ENCODE results near the gene ONECUT2.

Gene ONECUT2

GRCh38 chr18:57422313-57422872 lies 12.8 kb upstream of the ONECUT2 start:
- H3K36me3 ChIP-seq (ENCODE audit: control insufficient read depth in 2 of 2, insufficient read depth in 2 of 2, low read length in 2 of 2), result no peaks in the 10 kb centered on the region
- H3K9ac ChIP-seq (ENCODE audit: low read depth in 1 of 2, low read length in 2 of 2), result no peak overlapping the region
- peaks cover 0 to 2% of the 10 kb centered on the region in 2 donors for H3K9me3 ChIP-seq (ENCODE audit: control insufficient read depth in 2 of 2, low read length in 2 of 2)
- H3K27me3 ChIP-seq (ENCODE audit: control insufficient read depth in 2 of 2, insufficient read depth in 2 of 2, low read length in 2 of 2), result peaks cover 9 to 17% of the 10 kb centered on the region in 2 donors
- H3K27ac ChIP-seq (ENCODE audit: low read depth in 2 of 2, low read length in 2 of 2), result no peak overlapping the region
- peaks cover 0 to 4% of the 10 kb centered on the region in 2 donors for H3K4me1 ChIP-seq (ENCODE audit: control insufficient read depth in 2 of 2, insufficient read depth in 2 of 2, low read length in 2 of 2)
- no peak overlapping the region for H3K4me3 ChIP-seq (ENCODE audit: low read length in 2 of 2)

GRCh38 chr18:57423821-57424220 lies 11.4 kb upstream of the ONECUT2 start:
- H3K4me1 ChIP-seq (ENCODE audit: control insufficient read depth in 2 of 2, insufficient read depth in 2 of 2, low read length in 2 of 2), result peaks cover 0 to 4% of the 10 kb centered on the region in 2 donors

GRCh38 chr18:57425096-57425495 lies 10.1 kb upstream of the ONECUT2 start:
- no peak overlapping the region for H3K4me3 ChIP-seq (ENCODE audit: low read length in 2 of 2)
- no peaks in the 10 kb centered on the region for H3K36me3 ChIP-seq (ENCODE audit: control insufficient read depth in 2 of 2, insufficient read depth in 2 of 2, low read length in 2 of 2)
- H3K27me3 ChIP-seq (ENCODE audit: control insufficient read depth in 2 of 2, insufficient read depth in 2 of 2, low read length in 2 of 2), result peaks cover 23 to 40% of the 10 kb centered on the region in 2 donors
- H3K9ac ChIP-seq (ENCODE audit: low read depth in 1 of 2, low read length in 2 of 2), result no peak overlapping the region
- peaks cover 0 to 4% of the 10 kb centered on the region in 2 donors for H3K4me1 ChIP-seq (ENCODE audit: control insufficient read depth in 2 of 2, insufficient read depth in 2 of 2, low read length in 2 of 2)
- peaks cover 0 to 2% of the 10 kb centered on the region in 2 donors for H3K9me3 ChIP-seq (ENCODE audit: control insufficient read depth in 2 of 2, low read length in 2 of 2)
- no peak overlapping the region for H3K27ac ChIP-seq (ENCODE audit: low read depth in 2 of 2, low read length in 2 of 2)

More at GRCh38 chr18:57423821-57424220, 11.4 kb upstream of the ONECUT2 start:
- H3K9ac ChIP-seq (ENCODE audit: low read depth in 1 of 2, low read length in 2 of 2), result no peak overlapping the region
- no peak overlapping the region for H3K27ac ChIP-seq (ENCODE audit: low read depth in 2 of 2, low read length in 2 of 2)
- H3K9me3 ChIP-seq (ENCODE audit: control insufficient read depth in 2 of 2, low read length in 2 of 2), result peaks cover 0 to 2% of the 10 kb centered on the region in 2 donors
- peaks cover 16 to 28% of the 10 kb centered on the region in 2 donors for H3K27me3 ChIP-seq (ENCODE audit: control insufficient read depth in 2 of 2, insufficient read depth in 2 of 2, low read length in 2 of 2)
- no peaks in the 10 kb centered on the region for H3K36me3 ChIP-seq (ENCODE audit: control insufficient read depth in 2 of 2, insufficient read depth in 2 of 2, low read length in 2 of 2)
- no peak overlapping the region for H3K4me3 ChIP-seq (ENCODE audit: low read length in 2 of 2)

GRCh38 chr18:57426187-57426586 lies 9.0 kb upstream of the ONECUT2 start:
- H3K27me3 ChIP-seq (ENCODE audit: control insufficient read depth in 2 of 2, insufficient read depth in 2 of 2, low read length in 2 of 2), result peaks cover 33 to 51% of the 10 kb centered on the region in 2 donors
- H3K36me3 ChIP-seq (ENCODE audit: control insufficient read depth in 2 of 2, insufficient read depth in 2 of 2, low read length in 2 of 2), result no peaks in the 10 kb centered on the region
- H3K4me1 ChIP-seq (ENCODE audit: control insufficient read depth in 2 of 2, insufficient read depth in 2 of 2, low read length in 2 of 2), result peaks cover 0 to 4% of the 10 kb centered on the region in 2 donors

GRCh38 chr18:57427429-57428201 lies 7.6 kb upstream of the ONECUT2 start:
- H3K27ac ChIP-seq (ENCODE audit: low read depth in 2 of 2, low read length in 2 of 2), result no peak overlapping the region
- H3K27me3 ChIP-seq (ENCODE audit: control insufficient read depth in 2 of 2, insufficient read depth in 2 of 2, low read length in 2 of 2), result peaks cover 45 to 63% of the 10 kb centered on the region in 2 donors
- peaks cover 0 to 2% of the 10 kb centered on the region in 2 donors for H3K9me3 ChIP-seq (ENCODE audit: control insufficient read depth in 2 of 2, low read length in 2 of 2)
- no peaks in the 10 kb centered on the region for H3K4me1 ChIP-seq (ENCODE audit: control insufficient read depth in 2 of 2, insufficient read depth in 2 of 2, low read length in 2 of 2)
- peak overlapping the region in 1 of 2 donors; percentile 45 for H3K4me3 ChIP-seq (ENCODE audit: low read length in 2 of 2)
- H3K9ac ChIP-seq (ENCODE audit: low read depth in 1 of 2, low read length in 2 of 2), result no peak overlapping the region
- no peaks in the 10 kb centered on the region for H3K36me3 ChIP-seq (ENCODE audit: control insufficient read depth in 2 of 2, insufficient read depth in 2 of 2, low read length in 2 of 2)

More at GRCh38 chr18:57426187-57426586, 9.0 kb upstream of the ONECUT2 start:
- no peak overlapping the region for H3K4me3 ChIP-seq (ENCODE audit: low read length in 2 of 2)
- H3K9ac ChIP-seq (ENCODE audit: low read depth in 1 of 2, low read length in 2 of 2), result no peak overlapping the region
- H3K27ac ChIP-seq (ENCODE audit: low read depth in 2 of 2, low read length in 2 of 2), result no peak overlapping the region
- peaks cover 0 to 2% of the 10 kb centered on the region in 2 donors for H3K9me3 ChIP-seq (ENCODE audit: control insufficient read depth in 2 of 2, low read length in 2 of 2)

GRCh38 chr18:57428221-57429150 lies 6.7 kb upstream of the ONECUT2 start:
- peaks cover 53 to 72% of the 10 kb centered on the region in 2 donors for H3K27me3 ChIP-seq (ENCODE audit: control insufficient read depth in 2 of 2, insufficient read depth in 2 of 2, low read length in 2 of 2)
- no peak overlapping the region for H3K4me3 ChIP-seq (ENCODE audit: low read length in 2 of 2)

GRCh38 chr18:57429167-57430078 lies 5.8 kb upstream of the ONECUT2 start:
- peaks cover 0 to 2% of the 10 kb centered on the region in 2 donors for H3K9me3 ChIP-seq (ENCODE audit: control insufficient read depth in 2 of 2, low read length in 2 of 2)
- H3K9ac ChIP-seq (ENCODE audit: low read depth in 1 of 2, low read length in 2 of 2), result no peak overlapping the region
- H3K36me3 ChIP-seq (ENCODE audit: control insufficient read depth in 2 of 2, insufficient read depth in 2 of 2, low read length in 2 of 2), result no peaks in the 10 kb centered on the region
- H3K27ac ChIP-seq (ENCODE audit: low read depth in 2 of 2, low read length in 2 of 2), result no peak overlapping the region
- peak overlapping the region in 1 of 2 donors; percentile 23 for H3K4me3 ChIP-seq (ENCODE audit: low read length in 2 of 2)
- H3K27me3 ChIP-seq (ENCODE audit: control insufficient read depth in 2 of 2, insufficient read depth in 2 of 2, low read length in 2 of 2), result peaks cover 62 to 80% of the 10 kb centered on the region in 2 donors
- peaks cover 4 to 8% of the 10 kb centered on the region in 2 donors for H3K4me1 ChIP-seq (ENCODE audit: control insufficient read depth in 2 of 2, insufficient read depth in 2 of 2, low read length in 2 of 2)

More at GRCh38 chr18:57428221-57429150, 6.7 kb upstream of the ONECUT2 start:
- no peaks in the 10 kb centered on the region for H3K4me1 ChIP-seq (ENCODE audit: control insufficient read depth in 2 of 2, insufficient read depth in 2 of 2, low read length in 2 of 2)
- no peaks in the 10 kb centered on the region for H3K36me3 ChIP-seq (ENCODE audit: control insufficient read depth in 2 of 2, insufficient read depth in 2 of 2, low read length in 2 of 2)
- H3K9me3 ChIP-seq (ENCODE audit: control insufficient read depth in 2 of 2, low read length in 2 of 2), result peaks cover 0 to 2% of the 10 kb centered on the region in 2 donors
- H3K27ac ChIP-seq (ENCODE audit: low read depth in 2 of 2, low read length in 2 of 2), result no peak overlapping the region
- no peak overlapping the region for H3K9ac ChIP-seq (ENCODE audit: low read depth in 1 of 2, low read length in 2 of 2)

GRCh38 chr18:57430079-57431001 lies 4.8 kb upstream of the ONECUT2 start:
- Histone ChIP-seq H3K4me1 (ENCODE audit: control insufficient read depth in 2 of 2, insufficient read depth in 2 of 2, low read length in 2 of 2) (peaks cover 4 to 8% of the 10 kb centered on the region in 2 donors), H3K27ac (ENCODE audit: low read depth in 2 of 2, low read length in 2 of 2) (no peak overlapping the region), H3K36me3 (ENCODE audit: control insufficient read depth in 2 of 2, insufficient read depth in 2 of 2, low read length in 2 of 2) (no peaks in the 10 kb centered on the region), H3K9me3 (ENCODE audit: control insufficient read depth in 2 of 2, low read length in 2 of 2) (peaks cover 0 to 2% of the 10 kb centered on the region in 2 donors), H3K4me3 (ENCODE audit: low read length in 2 of 2) (peak overlapping the region in 1 of 2 donors; percentile 23), H3K27me3 (ENCODE audit: control insufficient read depth in 2 of 2, insufficient read depth in 2 of 2, low read length in 2 of 2) (peaks cover 66 to 80% of the 10 kb centered on the region in 2 donors), H3K9ac (ENCODE audit: low read depth in 1 of 2, low read length in 2 of 2) (no peak overlapping the region)
